NCI-H460 (cell line): Measurements from ENCODE around the gene MCU. TPM values are rescaled to one million over a fixed set of nuclear protein-coding genes. Genes with fewer than 3 reads are reported as not detected.

Source experiments
- DNase-seq: peaks from one replicate; pipeline ENCODE4 v3.0.0-alpha.2; 2016; ENCODE audit warnings: low read depth; ENCODE audit errors: extremely low read depth
- total RNA-seq: library from RNA; depleted of rRNA; stranded (reverse); fragments of >200 nt; shearing (Covaris generic); gene quantifications from 2 replicates; pipeline ENCODE4 v1.2.3, GENCODE V29; 2014

MCU gene
- total RNA-seq, 1 experiment from 2014 or later: 43.0 TPM

DNA sequence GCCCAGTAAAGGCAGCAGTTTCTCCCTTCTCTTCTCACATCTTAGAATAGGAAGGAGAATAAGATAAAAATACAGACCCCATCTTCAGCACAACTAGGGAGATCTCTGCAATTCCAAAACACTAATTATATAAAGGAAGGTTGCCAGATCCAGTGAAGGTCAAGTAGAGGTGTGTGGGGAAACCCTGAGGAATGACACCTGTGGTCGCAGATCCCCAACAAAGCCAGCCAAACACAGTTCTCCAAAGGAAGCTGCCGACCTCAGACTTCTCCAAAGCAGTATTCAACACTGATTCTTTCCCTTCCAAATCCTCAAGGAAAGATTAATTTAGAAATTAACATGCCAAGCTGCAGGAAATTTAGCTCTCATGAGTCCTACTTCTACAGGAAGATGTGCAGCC is 138.7 kb downstream of the MCU start:
- DNase-seq: no peak

GRCh38 chr10:72831696-72832409 is 139.9 kb downstream of the MCU start:
- DNase-seq: no peak

DNA sequence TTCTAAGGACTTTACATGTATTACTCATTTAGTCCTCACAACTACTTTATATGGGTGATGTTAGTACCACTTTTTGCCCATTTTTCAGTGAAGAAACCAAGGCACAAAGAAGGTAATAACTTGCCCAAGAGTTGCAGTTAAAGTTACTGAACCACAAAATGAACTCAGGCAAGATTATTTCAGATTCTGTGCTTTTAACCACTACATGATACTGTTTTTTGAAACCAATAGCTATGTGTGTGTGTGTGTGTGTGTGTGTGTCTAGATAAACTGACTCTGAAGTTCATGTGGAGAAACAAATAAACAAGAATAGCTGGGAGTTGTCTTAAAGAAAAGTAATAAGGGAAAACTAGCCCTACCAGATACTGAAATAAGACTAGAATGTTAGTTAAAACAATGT is 140.8 kb downstream of the MCU start:
- DNase-seq: no peak

DNA sequence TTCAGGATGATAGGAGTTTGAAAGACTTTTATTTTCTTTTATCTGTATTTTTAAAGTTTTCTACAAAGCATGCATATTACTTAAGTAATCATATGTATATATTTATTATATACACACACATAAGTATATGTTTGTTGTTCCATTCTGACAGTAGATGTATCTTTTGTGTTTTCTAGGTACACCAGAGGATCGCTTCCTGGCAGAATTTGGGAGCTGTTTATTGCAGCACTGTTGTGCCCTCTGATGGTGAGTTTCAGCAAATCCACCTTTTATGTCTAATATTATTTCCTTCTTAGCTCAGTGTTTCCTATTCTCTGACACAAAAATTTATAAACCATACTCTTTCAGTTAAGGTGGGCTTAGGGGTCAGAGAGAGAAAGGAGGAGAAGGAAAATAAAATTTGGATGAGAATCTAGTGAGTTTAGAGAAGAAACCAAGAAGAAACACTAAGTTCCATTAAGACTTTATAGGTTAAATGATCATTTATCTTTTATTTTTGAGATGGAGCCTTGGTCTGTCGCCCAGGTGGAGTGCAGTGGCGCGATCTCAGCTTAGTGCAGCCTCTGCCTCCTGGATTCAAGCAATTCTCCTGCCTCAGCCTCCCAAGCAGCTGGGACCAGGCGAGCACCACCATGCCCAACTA is 142.4 kb downstream of the MCU start:
- DNase-seq: peak; percentile 57

- no peak for DNase-seq
Observed at GRCh38 chr10:72840319-72840718, 148.4 kb downstream of the MCU start.

DNA sequence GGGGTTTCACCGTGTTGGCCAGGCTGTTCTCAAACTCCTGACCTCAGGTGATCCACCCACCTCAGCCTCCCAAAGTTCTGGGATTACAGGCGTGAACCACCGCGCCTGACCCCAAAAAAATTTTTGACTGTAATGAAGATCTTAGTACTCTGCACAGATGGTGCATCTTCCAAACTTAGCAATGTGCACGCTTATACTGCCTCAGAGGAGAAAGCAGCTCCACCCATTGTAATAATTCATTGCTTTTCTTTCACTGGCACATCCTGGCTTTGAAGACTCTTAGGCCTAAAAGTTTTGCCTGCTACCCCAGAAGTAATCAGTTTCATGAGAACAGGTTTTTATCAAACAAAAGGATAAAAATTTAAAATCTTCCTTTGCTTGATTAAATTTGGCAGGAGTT is 149.5 kb downstream of the MCU start:
- no peak for DNase-seq

- DNase-seq: no peak
Observed at GRCh38 chr10:72842164-72842563, 150.2 kb downstream of the MCU start.

- DNase-seq: no peak
Observed at GRCh38 chr10:72846238-72846637, 154.3 kb downstream of the MCU start.

- DNase-seq: no peak
Observed at GRCh38 chr10:72847681-72848080, 155.7 kb downstream of the MCU start.

- no peak for DNase-seq
Observed at GRCh38 chr10:72850861-72851260, 158.9 kb downstream of the MCU start.

- DNase-seq: no peak
Observed at GRCh38 chr10:72851509-72851908, 159.6 kb downstream of the MCU start.

- no peak for DNase-seq
Observed at GRCh38 chr10:72852508-72852907, 160.6 kb downstream of the MCU start.

DNA sequence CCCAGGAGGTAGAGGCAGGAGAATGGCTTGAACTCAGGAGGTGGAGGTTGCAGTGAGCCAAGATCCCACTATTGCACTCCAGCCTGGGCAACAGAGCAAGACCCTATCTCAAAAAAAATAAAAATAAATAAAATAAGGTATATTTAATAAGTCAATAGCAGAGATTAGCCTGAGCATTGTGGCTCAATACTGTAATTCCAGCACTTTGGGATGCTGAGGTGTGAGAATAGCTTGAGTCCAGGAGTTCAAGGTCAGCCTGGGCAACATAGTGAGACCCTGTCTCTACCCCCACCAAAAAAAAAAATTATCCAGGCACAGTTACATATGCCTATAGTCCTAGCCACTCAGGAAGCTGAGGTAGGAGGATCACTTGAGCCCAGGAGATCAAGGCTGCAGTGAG is 163.2 kb downstream of the MCU start:
- DNase-seq: no peak

DNA sequence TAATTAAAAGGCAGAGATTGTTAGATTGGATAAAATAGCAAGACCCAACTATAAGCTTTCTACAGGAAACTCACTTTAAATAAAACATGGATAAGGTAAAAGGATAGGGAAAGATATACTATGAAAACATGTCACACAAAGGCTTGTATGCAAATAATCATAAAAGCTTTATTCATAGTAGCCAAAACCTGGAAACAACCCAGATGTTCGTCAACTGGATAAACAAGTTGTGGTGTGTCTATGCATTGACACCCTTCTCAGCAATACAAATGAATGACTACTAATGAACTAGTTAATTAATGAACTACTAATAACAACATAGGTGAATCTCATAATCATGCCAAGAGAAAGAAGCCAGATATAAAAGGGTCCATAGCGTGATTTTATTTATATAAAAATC is 163.8 kb downstream of the MCU start:
- DNase-seq: no peak

DNA sequence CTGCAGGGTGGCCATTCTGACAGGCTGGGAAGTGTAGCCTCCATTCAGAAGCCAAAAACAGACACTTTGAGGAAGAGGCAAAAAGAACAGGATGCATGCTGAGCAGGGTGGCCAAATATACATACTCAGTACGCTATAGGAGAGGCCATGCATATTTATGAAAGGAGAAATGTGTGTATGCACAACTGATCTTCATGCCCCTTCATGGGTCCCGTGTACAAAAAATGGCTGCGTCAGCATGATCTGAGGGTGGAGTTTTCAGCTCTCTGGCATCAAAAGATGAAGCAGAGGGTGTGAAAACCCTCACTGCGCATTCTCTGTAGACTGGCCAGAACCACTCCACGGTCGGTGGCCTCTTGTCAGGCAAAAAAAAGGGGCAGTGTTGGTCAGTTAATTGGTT is 166.1 kb downstream of the MCU start:
- no peak for DNase-seq

DNA sequence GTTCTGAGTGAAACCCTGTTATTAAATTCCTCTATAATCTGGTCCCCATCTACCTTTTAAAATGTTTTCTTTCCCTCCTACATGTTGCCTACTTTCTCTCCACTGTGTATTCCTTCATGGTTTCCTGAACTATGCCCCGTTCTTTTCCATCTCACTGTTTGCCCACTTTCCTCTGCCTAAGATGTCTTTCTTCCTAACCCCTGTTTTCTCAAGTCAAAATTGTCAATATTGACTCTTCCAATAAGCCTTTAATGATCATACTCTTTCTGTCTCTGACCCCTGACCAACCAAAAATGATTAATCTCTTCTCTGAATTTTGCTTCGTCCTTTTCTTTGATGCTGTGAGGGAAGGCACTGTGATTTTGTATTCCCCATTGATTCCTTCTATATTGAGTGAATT is 171.0 kb downstream of the MCU start:
- no peak for DNase-seq

GRCh38 chr10:72875250-72876055 is 183.5 kb downstream of the MCU start:
- peak; percentile 34 for DNase-seq

- no peak for DNase-seq
Observed at GRCh38 chr10:72879245-72879644, 187.3 kb downstream of the MCU start.

DNA sequence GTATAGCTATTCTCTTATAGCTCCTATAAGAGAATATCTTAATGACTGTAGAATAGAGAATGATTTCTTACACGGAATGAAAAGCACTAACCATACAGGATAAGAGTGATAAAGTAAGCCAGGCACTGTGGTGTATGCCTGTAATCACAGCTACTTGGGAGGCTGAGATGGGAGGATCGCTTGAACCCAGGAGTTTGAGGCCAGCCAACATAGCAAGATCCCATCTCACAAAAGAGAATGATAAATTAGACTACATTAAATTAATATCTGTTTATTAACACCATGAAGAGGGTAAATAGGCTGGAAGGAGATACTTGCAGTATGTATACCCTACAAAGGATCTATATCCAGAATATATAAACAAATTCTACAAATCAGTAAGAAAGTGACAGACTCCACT is 189.3 kb downstream of the MCU start:
- no peak for DNase-seq

GRCh38 chr10:72883861-72884260 is 191.9 kb downstream of the MCU start:
- DNase-seq: no peak

DNA sequence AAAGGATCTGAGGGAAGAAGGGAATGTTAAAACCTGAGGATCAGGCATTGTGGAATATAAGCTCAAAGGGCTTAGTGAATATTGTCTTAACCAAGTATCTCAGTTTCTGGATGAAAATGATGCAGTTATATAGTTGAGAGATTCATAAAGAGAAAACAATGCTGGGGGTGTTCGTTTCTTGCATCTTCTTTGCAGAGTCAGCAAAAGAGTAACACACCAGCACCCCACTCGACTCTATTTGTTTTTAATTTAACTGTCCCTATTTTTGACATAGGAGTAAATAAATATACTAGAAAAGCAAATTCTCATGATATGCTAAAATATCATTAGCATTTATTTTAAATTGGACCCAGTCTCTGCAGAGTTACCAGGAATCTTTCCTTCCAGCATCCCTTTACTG is 194.0 kb downstream of the MCU start:
- DNase-seq: no peak

DNA sequence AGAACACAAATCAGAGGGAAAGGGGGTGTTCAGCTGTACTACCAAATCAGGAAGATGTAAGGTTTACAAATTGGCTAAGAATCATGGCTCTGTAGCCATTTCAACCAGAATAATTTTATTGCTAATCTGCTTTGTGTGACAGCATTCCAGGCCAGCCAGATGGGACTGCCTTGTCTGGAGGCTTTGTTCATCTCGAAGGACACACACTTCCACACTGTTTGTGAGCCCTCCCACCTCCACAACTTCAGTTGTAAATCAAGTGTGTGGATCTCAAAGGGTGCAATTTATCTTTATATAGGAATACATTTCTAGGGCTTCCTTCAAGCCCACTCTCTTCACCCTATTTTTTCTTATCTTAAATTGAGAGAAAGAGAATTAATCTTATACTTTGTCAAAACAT is 194.7 kb downstream of the MCU start:
- DNase-seq: no peak
